GM21526 (cell line): ENCODE measurements around the gene RBBP8NL.
"Not testable (repeated sequence)": the region's sequence is repeated elsewhere in the genome, so short reads cannot be mapped to it uniquely, and the experiment has no call there.

Experiments used
- ATAC-seq: cut with Tn5 transposase; IDR thresholded peaks from one replicate; pipeline ENCODE4 v1.9.1; 2021; ENCODE audit warnings: moderate library complexity; ENCODE audit not compliant: unreplicated experiment, low FRiP score

The RBBP8NL gene

DNA sequence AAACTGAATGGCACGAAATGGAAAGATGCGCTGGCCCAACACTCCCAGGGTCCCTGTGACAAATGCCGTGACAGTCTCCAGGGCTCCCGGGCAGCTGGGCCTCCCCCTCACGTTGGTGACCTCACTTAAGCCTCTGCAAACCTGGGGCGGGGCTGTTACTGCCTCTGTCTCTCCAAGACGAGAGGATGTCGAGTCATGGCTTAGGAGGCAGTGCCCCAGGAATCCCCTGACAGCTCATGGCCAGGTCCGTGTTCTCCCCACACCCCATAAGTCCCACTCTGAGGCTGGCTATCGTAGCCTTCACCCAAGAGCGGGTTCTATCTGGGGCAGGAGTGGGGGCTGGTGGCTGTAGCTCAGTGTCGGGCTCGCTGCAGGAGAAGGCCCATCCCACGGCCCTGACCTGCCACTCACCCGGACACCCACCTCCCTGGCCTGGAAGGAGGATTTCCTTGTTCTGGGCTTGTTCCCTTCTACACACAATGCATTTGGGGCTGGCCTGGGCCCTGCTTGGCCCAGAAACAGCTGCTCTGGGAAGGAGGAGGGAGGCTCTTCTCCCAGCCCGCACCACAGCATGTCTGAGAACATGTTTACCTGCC, 46.0 kb downstream of the RBBP8NL start:
- no peak for ATAC-seq

GRCh38 chr20:62378215-62378614, 49.1 kb downstream of the RBBP8NL start:
- no peak for ATAC-seq

- ATAC-seq = no peak
Measured at GRCh38 chr20:62377615-62378178, 49.6 kb downstream of the RBBP8NL start.

GRCh38 chr20:62377064-62377461, 50.3 kb downstream of the RBBP8NL start:
- ATAC-seq = no peak

DNA sequence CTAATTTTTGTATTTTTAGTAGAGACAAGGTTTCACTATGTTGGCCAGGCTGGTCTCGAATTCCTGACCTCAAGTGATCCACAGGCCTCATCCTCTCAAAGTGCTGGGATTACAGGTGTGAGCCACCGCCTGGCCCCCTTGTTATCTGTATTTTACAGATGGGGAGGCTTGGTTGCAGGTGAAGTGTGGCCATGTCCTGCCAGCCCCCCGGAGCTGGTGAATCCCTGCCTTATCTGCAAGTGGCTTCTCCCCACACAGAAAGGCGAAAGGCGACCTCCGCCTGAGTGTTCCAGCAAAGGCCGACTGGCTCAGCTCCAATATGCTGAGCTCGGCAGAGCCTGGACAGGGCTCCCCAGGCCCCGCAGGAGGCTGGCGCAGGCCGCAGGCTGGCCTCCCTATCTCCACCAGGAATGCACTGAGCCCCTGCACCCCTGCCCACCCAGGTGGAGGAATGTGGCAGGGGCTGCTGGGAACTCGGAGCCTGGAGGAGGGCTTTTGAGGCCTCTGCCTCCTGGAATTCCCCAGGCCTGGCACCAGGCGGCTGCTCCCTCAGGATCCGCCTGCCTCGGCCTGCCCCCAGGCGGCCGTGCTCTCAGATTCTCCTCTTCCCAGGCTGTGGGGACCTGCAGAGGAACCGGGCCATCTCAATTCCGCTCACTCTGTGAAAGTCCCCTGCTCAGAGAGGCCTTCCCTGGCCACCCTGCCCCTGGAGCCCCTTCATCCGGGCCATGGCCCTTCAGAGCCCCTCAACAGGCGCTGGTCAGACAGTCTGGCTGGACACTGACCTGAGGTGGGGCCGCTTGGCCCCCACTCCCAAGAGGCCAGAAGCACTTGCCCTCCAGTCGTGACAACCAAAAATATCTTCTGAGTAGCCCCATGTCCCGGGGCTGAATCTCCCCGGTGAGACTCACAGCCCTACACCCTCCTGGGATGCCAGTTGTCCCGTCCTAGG, 51.0 kb downstream of the RBBP8NL start:
- ATAC-seq = no peak

GRCh38 chr20:62374331-62375152, 52.8 kb downstream of the RBBP8NL start:
- no peak for ATAC-seq

DNA sequence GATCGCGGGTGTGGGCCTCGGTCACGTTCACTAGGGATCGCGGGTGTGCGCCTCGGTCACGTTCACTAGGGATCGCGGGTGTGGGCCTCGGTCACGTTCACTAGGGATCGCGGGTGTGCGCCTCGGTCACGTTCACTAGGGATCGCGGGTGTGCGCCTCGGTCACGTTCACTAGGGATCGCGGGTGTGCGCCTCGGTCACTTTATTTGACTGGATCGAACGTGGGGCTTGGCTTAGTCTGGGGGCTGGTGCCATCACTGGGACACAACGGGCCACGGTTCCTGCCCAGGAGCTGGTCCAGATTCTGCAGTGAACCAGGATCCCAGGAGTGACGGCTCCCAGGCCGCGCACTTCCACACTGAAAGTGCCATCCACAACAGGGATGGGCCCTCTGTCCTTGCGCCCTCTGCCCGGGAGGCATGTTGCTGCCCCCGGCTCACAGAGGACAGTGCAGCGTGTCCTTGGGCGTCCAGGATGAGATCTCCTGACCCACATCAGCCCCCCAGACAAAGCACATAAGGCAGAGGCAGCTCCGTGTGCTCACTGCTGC, 53.6 kb downstream of the RBBP8NL start:
- not testable (repeated sequence) for ATAC-seq

GRCh38 chr20:62372042-62372993, 55.0 kb downstream of the RBBP8NL start:
- ATAC-seq = no peak

DNA sequence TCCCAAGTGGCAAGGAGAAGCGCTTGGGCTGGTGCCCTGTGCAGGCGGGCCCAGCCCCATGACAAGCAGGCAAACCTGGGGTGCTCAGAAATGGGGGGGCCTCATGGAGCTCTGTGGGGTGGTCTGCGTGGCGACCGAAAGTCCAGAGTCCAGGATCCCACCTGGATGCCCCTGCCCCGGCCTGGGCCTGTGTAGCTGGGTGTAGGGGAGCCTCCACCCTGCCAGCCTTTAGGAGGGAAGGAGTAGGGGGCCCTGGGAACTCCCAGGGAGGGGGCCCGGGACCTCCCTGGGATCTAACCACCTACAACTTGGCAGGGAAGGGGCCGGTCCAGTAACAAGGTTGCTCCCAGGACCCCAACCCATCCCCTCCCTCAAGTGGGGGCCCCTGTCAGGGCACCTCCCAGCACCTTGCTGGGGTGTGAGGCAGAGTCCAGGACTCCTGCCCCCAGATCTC, 55.7 kb downstream of the RBBP8NL start:
- ATAC-seq = no peak

DNA sequence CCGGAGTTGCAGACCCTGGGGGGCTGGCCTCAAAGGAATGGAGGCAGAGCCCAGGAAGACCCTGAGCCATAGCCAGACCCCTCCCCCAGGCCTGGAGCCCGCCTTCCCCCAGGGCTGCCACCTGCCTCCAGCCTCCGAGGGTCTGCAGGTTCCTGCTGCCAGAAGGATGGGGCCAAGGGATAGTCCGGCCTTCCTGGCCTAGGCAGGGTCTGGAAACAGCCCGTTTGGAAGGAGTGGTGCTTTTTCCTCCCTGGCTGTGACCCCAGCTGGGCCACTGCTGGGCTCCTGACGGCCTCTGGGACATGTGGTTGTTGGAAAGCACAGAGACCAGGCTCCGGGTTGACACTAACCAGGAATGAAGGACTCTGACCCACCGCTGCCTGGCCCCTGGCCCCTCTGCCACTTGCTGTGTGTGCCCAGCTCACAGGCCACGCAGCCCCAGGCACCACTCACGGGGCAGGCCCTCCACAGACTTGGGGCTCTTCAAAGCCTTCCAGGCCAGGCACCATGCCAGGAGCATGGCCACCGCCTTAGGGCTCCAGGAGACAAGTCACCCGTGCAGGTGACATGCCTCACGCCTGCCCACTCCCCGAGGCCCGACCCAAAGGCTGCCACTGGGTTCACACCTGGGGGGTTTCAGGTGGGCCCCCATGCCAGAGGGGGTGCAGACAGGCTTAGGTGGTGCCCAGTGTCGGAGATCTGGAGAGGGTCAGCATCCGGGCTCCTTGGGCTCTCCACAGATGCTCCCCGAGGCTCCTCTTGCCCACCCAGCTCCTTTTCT, 56.3 kb downstream of the RBBP8NL start:
- no peak for ATAC-seq

GRCh38 chr20:62370115-62370806, 57.1 kb downstream of the RBBP8NL start:
- no peak for ATAC-seq

DNA sequence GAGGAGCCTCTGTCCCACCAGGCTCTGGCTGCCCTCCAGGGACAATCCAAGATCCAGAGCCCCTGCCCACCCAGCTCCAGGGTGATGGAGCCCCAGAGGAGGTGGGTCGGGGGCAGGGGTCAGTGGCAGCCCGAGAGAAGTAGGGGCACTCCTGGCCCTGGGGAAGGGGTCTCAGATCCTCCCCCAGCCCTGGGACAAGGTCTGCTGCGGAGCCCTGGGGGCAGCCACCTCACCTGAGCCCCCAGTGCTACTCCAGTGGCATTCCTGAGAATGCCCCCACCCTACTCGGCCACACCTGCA, 57.6 kb downstream of the RBBP8NL start:
- no peak for ATAC-seq

- no peak for ATAC-seq
Measured at GRCh38 chr20:62368976-62369814, 58.1 kb downstream of the RBBP8NL start.

DNA sequence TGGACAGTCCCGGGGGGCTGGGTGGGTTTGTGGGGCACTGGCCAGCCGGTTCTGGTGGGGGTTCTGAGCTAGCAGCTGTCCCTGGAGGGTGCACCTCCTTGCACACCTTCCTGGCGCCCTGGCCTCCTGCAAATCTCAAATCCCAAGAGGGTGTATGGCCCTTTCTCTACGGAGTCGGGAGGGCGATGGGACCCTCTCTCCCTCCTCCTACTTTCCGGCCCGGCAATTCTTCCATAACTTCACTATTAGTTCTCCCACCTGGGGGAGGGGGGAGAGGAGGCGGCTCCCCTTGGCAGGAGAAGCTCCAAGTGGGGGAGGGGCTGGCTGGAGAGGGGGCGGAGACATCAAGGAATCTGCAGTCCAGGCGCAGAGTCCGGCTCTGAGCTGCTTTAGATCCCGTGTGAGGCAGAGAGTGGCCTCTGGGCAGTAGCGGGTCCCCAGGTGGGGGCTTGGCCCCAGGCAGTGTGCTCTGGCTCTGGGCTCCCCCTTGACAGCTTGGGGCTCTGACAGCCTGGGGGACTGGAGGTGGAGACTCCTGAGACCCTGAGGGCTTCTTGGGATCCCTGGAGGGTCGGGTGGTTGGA, 58.9 kb downstream of the RBBP8NL start:
- ATAC-seq = no peak

GRCh38 chr20:62367633-62368391, 59.5 kb downstream of the RBBP8NL start:
- no peak for ATAC-seq

GRCh38 chr20:62367136-62367632, 60.2 kb downstream of the RBBP8NL start, which contains the start of gene LAMA5:
TSS of gene LAMA5 (minus strand) at chr20:62367312. CDS start at chr20:62367245, 67 bp downstream.
- no peak for ATAC-seq
